Measurements from ENCODE around the gene CREM.

CREM gene

GRCh38 chr10:35161906-35162305, 35.3 kb downstream of the CREM start:
- ATAC-seq (no peak), DNase-seq (no peak)
- H3K36me3 Mint-ChIP-seq (ENCODE audit: low read depth), result peaks cover 14% of the 10 kb centered on the region
- no peaks in the 10 kb centered on the region for H3K4me1 Mint-ChIP-seq
- no peak overlapping the region for H3K4me3 Mint-ChIP-seq
- H3K27me3 Mint-ChIP-seq, result no peaks in the 10 kb centered on the region
- H3K27ac Mint-ChIP-seq, result no peak overlapping the region
- H3K9me3 Mint-ChIP-seq, result no peaks in the 10 kb centered on the region

- H3K36me3 Mint-ChIP-seq (ENCODE audit: low read depth), result peaks cover 12% of the 10 kb centered on the region
- DNase-seq (no peak), ATAC-seq (no peak)
- H3K27ac Mint-ChIP-seq, result no peak overlapping the region
- H3K27me3 Mint-ChIP-seq, result no peaks in the 10 kb centered on the region
- H3K4me3 Mint-ChIP-seq, result no peak overlapping the region
- no peaks in the 10 kb centered on the region for H3K9me3 Mint-ChIP-seq
- peaks cover 5% of the 10 kb centered on the region for H3K4me1 Mint-ChIP-seq
Observed at GRCh38 chr10:35165136-35165535, 38.5 kb downstream of the CREM start.

- Mint-ChIP-seq H3K9me3 (no peaks in the 10 kb centered on the region), H3K36me3 (ENCODE audit: low read depth) (peaks cover 12% of the 10 kb centered on the region), H3K4me1 (peaks cover 5% of the 10 kb centered on the region), H3K4me3 (no peak overlapping the region), H3K27ac (no peak overlapping the region), H3K27me3 (no peaks in the 10 kb centered on the region)
- no peak for DNase-seq
- ATAC-seq, result no peak
Observed at GRCh38 chr10:35165811-35166210, 39.2 kb downstream of the CREM start.

GRCh38 chr10:35166607-35167006, 40.0 kb downstream of the CREM start:
- ATAC-seq, result no peak
- peaks cover 12% of the 10 kb centered on the region for H3K36me3 Mint-ChIP-seq (ENCODE audit: low read depth)
- no peak for DNase-seq
- no peaks in the 10 kb centered on the region for H3K9me3 Mint-ChIP-seq
- no peak overlapping the region for H3K27ac Mint-ChIP-seq
- H3K4me3 Mint-ChIP-seq, result no peak overlapping the region
- peaks cover 6% of the 10 kb centered on the region for H3K4me1 Mint-ChIP-seq
- no peaks in the 10 kb centered on the region for H3K27me3 Mint-ChIP-seq

- peaks cover 8% of the 10 kb centered on the region for H3K4me1 Mint-ChIP-seq
- peaks cover 6% of the 10 kb centered on the region for H3K36me3 Mint-ChIP-seq (ENCODE audit: low read depth)
- H3K9me3 Mint-ChIP-seq, result no peaks in the 10 kb centered on the region
- no peaks in the 10 kb centered on the region for H3K27me3 Mint-ChIP-seq
- no peak for ATAC-seq
- no peak overlapping the region for H3K4me3 Mint-ChIP-seq
- no peak overlapping the region for H3K27ac Mint-ChIP-seq
- DNase-seq, result no peak
Observed at GRCh38 chr10:35167342-35167741, 40.7 kb downstream of the CREM start.

GRCh38 chr10:35172146-35172545, 45.5 kb downstream of the CREM start:
- ATAC-seq (no peak), DNase-seq (no peak)
- no peaks in the 10 kb centered on the region for H3K9me3 Mint-ChIP-seq
- no peaks in the 10 kb centered on the region for H3K27me3 Mint-ChIP-seq
- H3K27ac Mint-ChIP-seq, result no peak overlapping the region
- H3K36me3 Mint-ChIP-seq (ENCODE audit: low read depth), result peaks cover 8% of the 10 kb centered on the region
- peaks cover 10% of the 10 kb centered on the region for H3K4me1 Mint-ChIP-seq
- H3K4me3 Mint-ChIP-seq, result no peak overlapping the region

- ATAC-seq (no peak), DNase-seq (no peak)
- Mint-ChIP-seq H3K9me3 (no peaks in the 10 kb centered on the region), H3K4me3 (no peak overlapping the region), H3K4me1 (peaks cover 10% of the 10 kb centered on the region), H3K27ac (no peak overlapping the region), H3K27me3 (no peaks in the 10 kb centered on the region), H3K36me3 (ENCODE audit: low read depth) (peaks cover 8% of the 10 kb centered on the region)
Observed at GRCh38 chr10:35172574-35172973, 45.9 kb downstream of the CREM start.

GRCh38 chr10:35178331-35178730, 51.7 kb downstream of the CREM start:
- Mint-ChIP-seq H3K27ac (no peak overlapping the region), H3K27me3 (no peaks in the 10 kb centered on the region), H3K36me3 (ENCODE audit: low read depth) (peaks cover 13% of the 10 kb centered on the region), H3K4me1 (no peaks in the 10 kb centered on the region), H3K4me3 (no peak overlapping the region), H3K9me3 (no peaks in the 10 kb centered on the region)
- no peak for ATAC-seq
- no peak for DNase-seq

GRCh38 chr10:35182631-35183510, 56.2 kb downstream of the CREM start:
- peaks cover 6% of the 10 kb centered on the region for H3K4me1 Mint-ChIP-seq
- no peak for ATAC-seq
- peak overlapping the region; percentile 21 for H3K27ac Mint-ChIP-seq
- no peak overlapping the region for H3K4me3 Mint-ChIP-seq
- H3K27me3 Mint-ChIP-seq, result no peaks in the 10 kb centered on the region
- no peak for DNase-seq
- H3K9me3 Mint-ChIP-seq, result no peaks in the 10 kb centered on the region
- H3K36me3 Mint-ChIP-seq (ENCODE audit: low read depth), result peaks cover 13% of the 10 kb centered on the region

- DNase-seq (no peak), ATAC-seq (no peak)
- H3K4me3 Mint-ChIP-seq, result no peak overlapping the region
- H3K36me3 Mint-ChIP-seq (ENCODE audit: low read depth), result peaks cover 8% of the 10 kb centered on the region
- no peak overlapping the region for H3K27ac Mint-ChIP-seq
- peaks cover 6% of the 10 kb centered on the region for H3K4me1 Mint-ChIP-seq
- no peaks in the 10 kb centered on the region for H3K27me3 Mint-ChIP-seq
- no peaks in the 10 kb centered on the region for H3K9me3 Mint-ChIP-seq
Observed at GRCh38 chr10:35184527-35185171, 58.0 kb downstream of the CREM start.

- no peak overlapping the region for H3K4me3 Mint-ChIP-seq
- H3K27me3 Mint-ChIP-seq, result no peaks in the 10 kb centered on the region
- H3K36me3 Mint-ChIP-seq (ENCODE audit: low read depth), result peaks cover 7% of the 10 kb centered on the region
- no peak for ATAC-seq
- peaks cover 6% of the 10 kb centered on the region for H3K4me1 Mint-ChIP-seq
- H3K27ac Mint-ChIP-seq, result no peak overlapping the region
- no peaks in the 10 kb centered on the region for H3K9me3 Mint-ChIP-seq
- DNase-seq, result no peak
Observed at GRCh38 chr10:35185260-35186034, 58.8 kb downstream of the CREM start.

GRCh38 chr10:35188954-35189353, 62.3 kb downstream of the CREM start:
- Mint-ChIP-seq H3K9me3 (no peaks in the 10 kb centered on the region), H3K4me1 (peaks cover 15% of the 10 kb centered on the region), H3K27me3 (no peaks in the 10 kb centered on the region), H3K4me3 (no peak overlapping the region), H3K36me3 (ENCODE audit: low read depth) (peaks cover 8% of the 10 kb centered on the region), H3K27ac (no peak overlapping the region)
- DNase-seq (no peak), ATAC-seq (no peak)

GRCh38 chr10:35191523-35191922, 64.9 kb downstream of the CREM start:
- H3K9me3 Mint-ChIP-seq, result no peaks in the 10 kb centered on the region
- ATAC-seq (no peak), DNase-seq (no peak)
- no peaks in the 10 kb centered on the region for H3K27me3 Mint-ChIP-seq
- H3K36me3 Mint-ChIP-seq (ENCODE audit: low read depth), result peaks cover 12% of the 10 kb centered on the region
- H3K4me1 Mint-ChIP-seq, result peaks cover 33% of the 10 kb centered on the region
- H3K27ac Mint-ChIP-seq, result peak overlapping the region; percentile 42
- no peak overlapping the region for H3K4me3 Mint-ChIP-seq

GRCh38 chr10:35192645-35193249, 66.1 kb downstream of the CREM start:
- Mint-ChIP-seq H3K9me3 (no peaks in the 10 kb centered on the region), H3K36me3 (ENCODE audit: low read depth) (peaks cover 14% of the 10 kb centered on the region), H3K27me3 (no peaks in the 10 kb centered on the region), H3K4me1 (peaks cover 39% of the 10 kb centered on the region), H3K4me3 (no peak overlapping the region), H3K27ac (peak overlapping the region; percentile 32)
- no peak for ATAC-seq
- no peak for DNase-seq
